GM20431 (cell line): ENCODE data around the gene CRB2.
"Not testable (repeated sequence)": the region's sequence is repeated elsewhere in the genome, so short reads cannot be mapped to it uniquely, and the experiment has no call there.

Source experiments
- in situ Hi-C: fragments of 300-500 bp; cut with MseI, MboI; formaldehyde crosslinking; loops from one replicate; pipeline ENCODE4 v1.15.0; 2020; ENCODE audit warnings: low sequenced_read_pairs; ENCODE audit not compliant: unreplicated experiment

The CRB2 gene

DNA sequence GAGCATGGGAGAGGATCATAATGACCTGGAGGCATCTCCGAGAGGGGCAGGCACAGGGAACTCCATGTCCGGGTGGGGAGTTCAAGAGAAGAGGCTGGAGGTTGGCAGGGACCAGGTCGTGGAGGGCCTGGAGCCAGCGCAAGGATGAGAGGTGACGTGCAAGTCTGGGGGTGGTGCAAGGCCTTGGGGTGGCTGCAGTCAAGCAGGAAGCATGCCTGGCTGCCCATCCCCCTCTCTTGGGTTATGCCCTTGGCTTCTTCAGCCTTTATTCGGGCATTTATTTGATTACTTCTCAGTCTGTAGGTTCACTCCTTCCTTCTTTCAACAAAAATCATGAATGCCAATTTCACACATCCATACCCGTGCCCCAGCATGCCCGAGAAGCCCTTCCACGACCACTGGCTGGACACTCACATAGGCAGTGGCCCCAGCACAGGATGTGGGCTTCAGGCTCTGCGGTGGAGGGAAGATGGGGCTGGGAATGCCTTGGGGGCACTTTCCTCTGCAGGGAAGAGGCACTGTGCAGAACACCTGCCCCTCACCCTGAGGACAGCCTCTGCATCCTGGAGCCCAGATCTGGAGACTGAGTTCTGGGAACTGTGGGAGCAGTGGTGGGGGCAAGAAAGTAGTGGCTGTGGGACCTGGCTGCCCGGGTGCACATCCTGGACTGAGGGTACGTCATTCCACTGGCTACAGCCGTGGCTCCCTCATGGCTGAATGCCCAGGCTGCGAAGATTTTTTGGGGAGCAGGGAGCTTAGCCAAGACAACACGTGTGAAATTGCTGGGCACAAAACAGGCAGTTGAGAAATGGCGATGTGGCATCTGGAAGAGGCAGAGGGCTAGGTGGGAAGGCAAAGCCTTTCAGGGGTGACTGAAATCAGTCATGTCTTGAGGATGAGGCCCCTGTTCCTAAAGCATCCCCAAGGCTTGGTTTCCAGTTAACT lies 38.6 kb downstream of the CRB2 start:
- in situ Hi-C loops = no loop called here

GRCh38 chr9:123395276-123395688 lies 39.3 kb downstream of the CRB2 start:
- in situ Hi-C loops = no loop called here

DNA sequence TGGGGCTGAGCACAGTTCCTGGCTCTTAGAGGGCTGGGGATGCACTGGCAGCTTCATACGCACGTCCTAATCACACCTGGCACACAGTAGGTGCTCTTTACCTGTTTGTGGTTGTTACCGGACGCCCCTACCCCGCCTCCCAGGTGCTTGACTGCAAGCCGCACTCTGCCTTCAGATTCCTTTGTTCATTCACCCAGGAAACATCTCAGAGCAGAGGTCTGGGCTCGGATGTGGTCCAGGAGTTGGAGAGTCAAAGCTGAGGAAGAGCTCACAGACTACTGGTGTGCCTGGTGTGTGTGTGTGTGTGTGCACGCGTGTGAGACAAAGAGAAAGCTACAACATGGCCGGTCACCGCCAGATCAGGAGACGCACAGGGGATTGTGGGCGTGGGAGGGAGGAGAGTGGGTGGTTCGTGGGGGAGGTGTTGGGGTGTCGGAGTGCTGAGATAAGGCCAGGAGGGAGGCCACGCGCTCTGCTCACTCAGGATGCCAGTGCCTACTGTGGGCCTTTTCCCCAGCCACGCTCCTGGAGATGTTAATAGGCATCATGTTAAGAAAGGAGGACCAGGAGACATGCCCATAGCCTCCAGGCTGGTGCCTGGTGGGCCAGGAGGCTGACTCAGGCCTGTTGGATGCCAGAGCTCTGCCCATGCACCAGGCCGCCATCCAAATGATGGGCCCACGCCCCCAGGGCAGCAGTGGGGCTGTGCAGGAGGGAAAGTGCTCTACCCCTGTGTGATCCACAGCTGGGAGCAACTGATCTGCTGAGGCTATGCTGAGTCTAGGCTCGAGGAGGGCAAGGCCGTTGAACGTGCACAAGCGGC lies 39.9 kb downstream of the CRB2 start:
- in situ Hi-C loops = no loop called here

- in situ Hi-C loops = no loop called here
Measured at GRCh38 chr9:123397975-123398374, 42.0 kb downstream of the CRB2 start.

DNA sequence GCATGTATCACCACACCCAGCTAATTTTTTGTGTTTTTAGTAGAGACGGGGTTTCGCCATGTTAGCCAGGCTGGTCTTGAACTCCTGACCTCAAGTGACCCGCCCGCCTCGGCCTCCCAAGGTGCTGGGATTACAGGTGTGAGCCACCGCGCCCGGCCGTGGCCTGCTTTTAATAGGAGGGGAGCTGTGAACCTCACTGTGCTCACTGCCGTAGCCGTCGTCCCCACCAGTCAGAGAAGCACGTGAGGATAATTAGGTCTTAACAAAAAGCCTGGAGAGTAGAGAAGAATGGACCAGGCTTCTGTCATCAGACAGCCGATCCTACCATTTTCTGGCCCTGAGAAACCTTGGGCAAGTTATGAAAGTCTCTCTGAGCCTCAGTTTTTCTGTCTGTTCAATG lies 42.9 kb downstream of the CRB2 start:
- in situ Hi-C loops = not testable (repeated sequence)

GRCh38 chr9:123399803-123400378 lies 43.9 kb downstream of the CRB2 start:
- in situ Hi-C loops = no loop called here

DNA sequence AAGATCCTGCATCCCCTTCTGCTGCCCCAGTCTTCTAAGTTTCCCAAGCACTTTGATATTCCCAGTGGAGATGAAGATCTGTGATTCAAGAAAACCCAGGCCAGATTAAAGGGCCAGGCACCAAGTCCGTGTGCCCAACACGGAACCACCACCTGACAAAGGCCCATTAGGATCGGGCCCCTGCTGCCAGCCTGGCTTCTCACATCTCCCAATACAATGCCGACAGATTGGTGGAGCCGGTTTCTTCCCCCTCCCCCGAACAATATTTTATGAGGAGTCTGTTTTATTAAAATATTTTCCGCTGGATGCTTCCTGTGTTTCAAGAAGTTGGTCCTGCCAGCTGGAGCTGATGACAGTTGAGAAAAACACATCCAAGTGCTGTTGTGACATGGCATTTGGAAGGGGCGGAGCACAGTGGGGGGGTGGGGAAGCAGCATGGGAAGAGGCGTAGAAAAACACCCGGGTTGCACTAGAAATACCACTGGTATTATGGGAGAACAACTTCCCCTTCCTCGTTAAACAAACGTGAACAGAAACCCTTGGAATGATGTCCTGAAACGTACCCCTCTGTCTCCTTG lies 45.0 kb downstream of the CRB2 start:
- in situ Hi-C loops = no loop called here

- in situ Hi-C loops = no loop called here
Measured at GRCh38 chr9:123401879-123402513, 46.0 kb downstream of the CRB2 start.

DNA sequence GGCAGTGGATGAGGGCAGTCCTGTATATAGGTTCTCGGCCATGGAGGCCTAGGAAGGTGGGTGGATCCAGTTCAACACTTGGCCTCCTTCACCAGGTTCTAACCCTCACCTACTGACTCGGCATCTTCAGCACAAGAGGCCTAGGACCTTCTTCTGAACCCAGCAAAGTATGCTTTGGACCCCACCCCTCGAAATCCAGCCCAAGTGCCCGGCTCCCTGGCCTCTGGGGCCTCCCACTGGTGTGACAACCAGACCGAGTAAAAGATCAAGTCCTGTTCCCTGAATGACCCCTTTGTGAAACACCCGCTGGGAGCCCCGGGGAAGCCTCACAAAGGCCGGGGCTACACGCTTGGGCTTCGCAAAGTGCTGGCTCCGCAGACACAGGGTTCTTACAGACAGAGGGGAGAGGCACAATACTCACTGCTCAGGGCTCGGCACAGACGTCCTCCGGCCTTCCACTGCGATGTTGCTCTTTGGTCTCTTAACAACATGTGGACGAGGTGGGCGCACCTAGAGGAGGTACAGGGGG lies 47.0 kb downstream of the CRB2 start:
- in situ Hi-C loops = no loop called here

- in situ Hi-C loops = no loop called here
Measured at GRCh38 chr9:123406016-123406415, 50.0 kb downstream of the CRB2 start.

GRCh38 chr9:123406691-123407216 lies 50.8 kb downstream of the CRB2 start:
- in situ Hi-C loops = no loop called here

DNA sequence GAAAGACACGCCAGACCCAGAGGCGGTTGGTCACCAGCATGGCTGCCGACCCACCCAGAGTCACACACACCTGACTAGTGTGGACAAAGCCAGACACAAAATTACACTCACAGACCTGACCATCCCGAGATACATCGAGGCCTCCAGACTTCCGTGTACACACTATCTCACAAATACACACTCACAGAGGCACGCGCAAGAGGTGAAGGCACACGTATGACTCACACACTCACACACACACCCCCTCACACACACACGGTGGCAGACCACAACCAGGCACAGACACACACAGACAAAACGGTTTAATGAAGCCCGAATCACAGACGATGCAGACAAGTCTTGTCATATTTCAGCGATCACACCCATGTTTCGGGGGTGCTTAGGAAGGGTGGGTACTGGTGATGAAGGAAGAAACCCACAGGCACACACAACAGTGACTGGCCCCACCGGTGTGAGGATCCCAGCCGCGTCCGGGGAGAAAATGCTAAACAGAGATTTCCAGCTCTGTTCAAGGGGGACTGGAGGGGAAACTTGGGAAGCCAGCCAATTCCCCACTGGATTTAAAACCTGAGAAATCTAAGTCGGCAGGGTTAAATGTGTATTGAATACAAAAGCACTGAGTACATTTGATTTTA lies 51.3 kb downstream of the CRB2 start:
- in situ Hi-C loops = no loop called here

- in situ Hi-C loops = no loop called here
Measured at GRCh38 chr9:123408313-123409262, 52.6 kb downstream of the CRB2 start.

DNA sequence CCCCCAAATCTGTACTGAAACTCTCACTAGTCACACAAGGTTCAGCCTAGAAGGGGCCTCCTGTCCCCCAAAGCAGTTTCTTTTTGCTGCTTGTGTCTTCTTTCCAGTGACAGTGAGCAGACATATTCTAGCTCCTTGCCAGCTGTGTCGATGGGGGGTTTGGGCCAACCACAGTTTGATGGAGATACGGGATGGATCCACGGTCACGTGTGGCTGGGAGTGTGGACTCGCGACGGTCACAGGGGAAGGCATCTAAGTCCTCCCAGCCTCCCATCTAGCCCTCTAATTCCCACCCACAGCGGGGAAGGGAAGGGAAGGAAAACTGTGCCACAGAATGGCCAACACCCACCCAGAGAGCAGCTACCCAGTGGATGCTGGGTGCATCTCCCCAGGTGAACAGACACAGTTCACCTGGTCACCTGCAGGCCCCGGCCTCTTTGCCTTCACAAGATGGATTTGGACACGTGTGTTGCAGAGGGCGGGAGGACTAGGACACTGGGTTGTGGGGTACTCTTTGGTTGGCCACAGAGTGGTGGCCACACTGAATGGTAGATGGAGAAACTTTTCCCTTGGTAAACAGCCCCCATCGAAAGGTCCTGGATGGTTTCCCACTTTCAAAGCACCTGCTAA lies 54.4 kb downstream of the CRB2 start:
- in situ Hi-C loops = no loop called here

- in situ Hi-C loops = no loop called here
Measured at GRCh38 chr9:123411191-123411590, 55.2 kb downstream of the CRB2 start.

DNA sequence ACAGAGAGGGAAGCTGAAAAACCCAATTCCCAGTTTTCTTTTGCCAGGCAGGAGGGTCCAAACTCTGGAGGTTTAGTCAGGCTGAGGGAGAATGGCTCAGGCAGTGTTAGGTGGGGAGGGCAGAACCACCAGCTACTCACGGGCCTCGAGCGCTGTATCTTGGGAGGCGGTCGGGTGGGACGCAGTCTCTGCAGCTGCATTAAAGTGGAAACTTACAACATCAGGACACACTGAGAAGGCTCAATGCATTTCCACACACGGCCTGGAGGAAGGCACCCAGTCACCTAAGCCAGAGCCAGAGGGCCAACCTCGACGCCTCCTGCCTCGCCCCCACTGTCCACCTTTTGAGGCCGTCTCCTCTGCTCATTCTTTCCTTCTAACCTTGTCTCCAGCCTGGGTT lies 55.6 kb downstream of the CRB2 start:
- in situ Hi-C loops = no loop called here

DNA sequence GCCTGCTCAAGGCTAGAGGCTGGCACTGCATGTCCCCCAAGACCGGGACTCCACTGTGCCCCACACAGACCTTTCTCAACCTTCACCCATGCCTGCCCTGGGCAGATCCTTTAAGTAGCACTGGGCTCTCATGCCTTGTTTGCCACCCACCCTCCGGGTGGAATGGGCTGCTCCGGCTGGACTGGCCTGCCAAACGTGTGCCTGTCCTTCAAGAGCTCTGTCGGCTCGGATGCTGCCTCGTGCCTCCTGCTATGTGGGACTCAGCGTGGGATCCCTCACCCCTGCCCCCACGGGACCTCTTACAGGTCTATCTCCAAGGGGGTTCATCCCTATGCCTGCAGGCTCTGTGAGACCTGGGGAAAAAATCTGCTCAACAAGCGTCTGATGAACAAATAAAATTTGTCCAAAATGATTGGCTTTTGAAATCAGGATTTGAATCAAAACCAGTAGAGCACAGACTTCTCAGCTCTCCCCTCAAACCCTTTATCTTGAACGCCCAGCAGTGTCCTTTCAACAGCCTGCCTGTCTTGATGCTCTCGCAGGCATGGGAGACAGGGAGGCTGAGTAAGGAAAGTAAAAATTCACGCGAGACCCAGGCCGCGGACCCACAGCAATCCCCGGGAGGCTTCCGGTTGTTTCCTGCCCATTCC lies 56.3 kb downstream of the CRB2 start:
- in situ Hi-C loops = no loop called here
